Pancreas (tissue), 10 donors: ENCODE measurements around the gene DNAL1. TPM values are rescaled to one million over a fixed set of nuclear protein-coding genes. Genes with fewer than 3 reads are reported as not detected.
A peak's percentile ranks its signal among the peaks of the same experiment; 100 is the strongest.

Experiments used
- ATAC-seq, 4 donors: fragments of 200-7000 bp; cut with Tn5 transposase; one replicate each; pipeline versions ENCODE4 v1.8.0 to v1.9.1; 2020; ENCODE audit warnings: mild to moderate bottlenecking in 4 of 4, moderate library complexity in 4 of 4
- DNase-seq, 6 donors: peaks; one replicate each; pipeline ENCODE4 v3.0.0-alpha.2; 2020
- FAIRE-seq: peaks from 2 replicates; lab custom pipeline; 2012; peaks lifted over from hg19 to GRCh38; lab: Jason Lieb, UNC
- H3K27ac ChIP-seq, 4 donors: fragments of 200-600 bp; sonication (generic); 1 replicate in 3 of 4; 2 replicates in 1 of 4; pipeline versions ENCODE4 v1.5.0 to v1.8.0; 2020
- H3K27me3 ChIP-seq, 4 donors: fragments of 200-600 bp; one replicate each; pipeline ENCODE4 v1.8.0; 2021
- H3K36me3 ChIP-seq, 3 donors: fragments of 200-600 bp; sonication (generic) in 1 of 3; one replicate each; pipeline versions ENCODE4 v1.5.0 to v1.8.0; 2020 to 2021
- H3K4me1 ChIP-seq, 3 donors: fragments of 200-600 bp; one replicate each; pipeline ENCODE4 v1.8.0; 2021
- H3K4me3 ChIP-seq, 4 donors: fragments of 200-600 bp; sonication (generic) in 2 of 4; one replicate each; pipeline versions ENCODE4 v1.5.0 to v1.8.0; 2020 to 2021
- H3K9me3 ChIP-seq, 4 donors: fragments of 200-600 bp; one replicate each; pipeline ENCODE4 v1.8.0; 2021
- WGBS, 2 donors: extraction: QIAGEN DNeasy Blood & Tissue Kit; methylation state at CpG; one replicate each; pipeline ENCODE4 v1.1.7; 2013; 5-methylcytosine and 5-hydroxymethylcytosine counted together
- intact Hi-C, 3 donors: fragments of 100-400 bp; cut with DNase I; formaldehyde crosslinking; loops; one replicate each; pipeline versions ENCODE4 v1.11.1 to v1.14.2; 2022
- polyA plus RNA-seq, 2 donors: library from polyadenylated mRNA; stranded (reverse); fragments of 200-250 nt; gene quantifications; one replicate each; pipeline ENCODE4 v1.2.3, GENCODE V29; 2013
- total RNA-seq, 6 donors: library from RNA; stranded (reverse); fragmentation: NEBNext Ultra II Directional in 4 of 6; extraction: Animal tissue kit (Norgen Biotek cat#: 25700) in 4 of 6; gene quantifications; one replicate each; pipeline versions ENCODE4 v1.2.1 to v1.2.4, GENCODE V29; 2021 to 2023
- TF ChIP-seq, protein P1 (sequence below), 4 donors: fragments of 200-600 bp; sonication (generic) in 3 of 4; IDR thresholded peaks; one replicate each; pipeline versions ENCODE4 v1.5.0 to v1.8.0; 2021; ENCODE audit warnings: antibody characterized with exemption in 4 of 4
- donor health status: healthy with polysubstance abuse.
- donor health status: DM: no; HTN: no; CAD: no; lungs with moderate emphysema.
- donor health status: DM: no; HTN: no; CAD: no.
- donor health status: control.
- donor health status: control.
- donor health status: Bipolar disorder and iron deficiency.
- donor health status: DM: yes; HTN: yes; CAD: no.
- donor health status: DM: no; HTN: no; CAD: no.
- donor health status: DM: no; HTN: no; CAD: no.
- donor health status: DM: yes; HTN: yes; CAD: no.

DNAL1 gene
- total and polyA plus RNA-seq, 8 donors: 3.2 to 9.2 (median 5.2) TPM

DNA sequence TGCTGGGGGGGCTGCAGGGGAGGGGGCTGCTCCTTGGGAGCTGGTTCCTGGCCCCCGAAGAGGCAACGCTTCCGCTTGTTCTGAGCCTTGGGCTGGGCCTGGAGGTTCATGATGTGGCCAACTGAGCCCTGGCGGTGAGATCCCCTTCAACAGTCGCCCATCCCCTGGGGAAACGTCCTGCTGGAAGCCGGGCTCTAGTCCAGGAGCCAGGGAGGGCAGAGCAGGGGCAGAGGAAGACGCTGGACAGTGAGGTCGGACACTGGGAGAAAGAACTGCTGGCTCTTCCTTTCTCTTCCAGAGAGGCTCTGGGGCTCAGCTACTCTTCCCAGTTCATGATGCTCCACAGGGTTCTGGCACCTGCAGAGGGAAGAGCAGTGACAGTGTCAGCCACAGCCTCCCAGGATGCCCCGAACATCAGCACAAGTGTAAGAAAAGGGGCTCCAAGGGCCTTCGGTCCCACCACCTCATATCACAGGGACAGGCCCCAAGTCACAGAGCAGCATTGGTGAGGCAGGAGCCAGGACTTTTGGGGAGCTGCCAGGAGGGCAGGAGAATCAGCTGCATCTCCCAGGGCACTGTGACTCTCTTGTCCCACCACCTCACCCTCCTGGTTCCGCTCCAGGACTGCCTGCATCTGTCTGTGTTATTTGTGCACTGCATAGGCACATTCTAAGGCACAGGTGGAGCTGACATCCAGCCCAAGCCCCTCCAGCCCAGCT, 95.3 kb downstream of the DNAL1 start:
- no peak for FAIRE-seq
- Histone ChIP-seq H3K4me1 (peaks cover 38 to 51% (median 47%) of the 10 kb centered on the region in 3 donors), H3K9me3 (no peaks in the 10 kb centered on the region), H3K4me3 (no peak overlapping the region), H3K27me3 (no peaks in the 10 kb centered on the region), H3K27ac (peak overlapping the region; percentile 23 to 80 (median 68)), H3K36me3 (peaks cover 2 to 27% (median 19%) of the 10 kb centered on the region in 3 donors)
- WGBS, 2 donors: 53 to 56% methylated on average over 12 of the region's 12 CpGs
- intact Hi-C loops: no loop called here
- DNase-seq: no peak
- no peak for ATAC-seq
- TF ChIP-seq, protein P1, sequence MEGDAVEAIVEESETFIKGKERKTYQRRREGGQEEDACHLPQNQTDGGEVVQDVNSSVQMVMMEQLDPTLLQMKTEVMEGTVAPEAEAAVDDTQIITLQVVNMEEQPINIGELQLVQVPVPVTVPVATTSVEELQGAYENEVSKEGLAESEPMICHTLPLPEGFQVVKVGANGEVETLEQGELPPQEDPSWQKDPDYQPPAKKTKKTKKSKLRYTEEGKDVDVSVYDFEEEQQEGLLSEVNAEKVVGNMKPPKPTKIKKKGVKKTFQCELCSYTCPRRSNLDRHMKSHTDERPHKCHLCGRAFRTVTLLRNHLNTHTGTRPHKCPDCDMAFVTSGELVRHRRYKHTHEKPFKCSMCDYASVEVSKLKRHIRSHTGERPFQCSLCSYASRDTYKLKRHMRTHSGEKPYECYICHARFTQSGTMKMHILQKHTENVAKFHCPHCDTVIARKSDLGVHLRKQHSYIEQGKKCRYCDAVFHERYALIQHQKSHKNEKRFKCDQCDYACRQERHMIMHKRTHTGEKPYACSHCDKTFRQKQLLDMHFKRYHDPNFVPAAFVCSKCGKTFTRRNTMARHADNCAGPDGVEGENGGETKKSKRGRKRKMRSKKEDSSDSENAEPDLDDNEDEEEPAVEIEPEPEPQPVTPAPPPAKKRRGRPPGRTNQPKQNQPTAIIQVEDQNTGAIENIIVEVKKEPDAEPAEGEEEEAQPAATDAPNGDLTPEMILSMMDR (IDR thresholded peaks at IDR 0.05): no peak

DNA sequence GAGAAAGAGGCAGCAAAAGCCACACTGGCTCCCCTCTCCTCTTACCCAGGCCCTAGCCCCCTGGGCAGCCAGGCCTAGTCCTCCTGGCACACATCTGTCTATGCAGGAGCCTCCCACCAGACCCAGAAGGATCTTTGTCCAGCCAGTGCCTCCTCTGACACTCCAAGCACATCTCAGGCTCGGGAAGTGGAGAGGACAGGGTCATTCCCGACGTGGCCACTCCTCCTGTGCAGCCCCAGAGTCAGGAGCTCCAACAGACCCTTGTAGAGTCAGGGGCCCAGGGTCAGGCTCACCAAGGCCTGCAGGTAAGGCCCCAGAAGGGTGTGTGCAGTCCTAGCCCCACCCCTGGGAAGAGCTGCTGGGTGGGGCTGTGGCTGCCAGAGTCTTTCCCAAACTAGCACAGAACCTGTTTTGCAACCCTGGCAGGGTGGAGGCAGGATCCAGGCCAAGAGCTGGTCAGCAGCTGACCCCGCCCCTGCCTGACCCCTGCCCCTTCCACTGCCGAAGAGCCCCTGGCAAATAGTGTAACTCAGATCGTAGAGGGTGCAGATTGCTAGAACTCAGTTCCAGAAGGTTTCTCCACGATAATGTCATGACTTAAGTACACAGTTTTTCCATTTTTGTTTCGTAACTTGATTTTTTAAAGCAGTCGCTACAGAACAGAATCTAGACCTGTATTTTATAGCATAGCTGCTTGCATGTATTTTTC, 96.0 kb downstream of the DNAL1 start:
- DNase-seq (peak in 5 of 6 donors; percentile 73 to 84 (median 81)), ATAC-seq (peak; percentile 80 to 89 (median 87)), FAIRE-seq (no peak)
- H3K27me3 ChIP-seq: no peaks in the 10 kb centered on the region
- intact Hi-C loops: no loop called here
- no peak overlapping the region for H3K4me3 ChIP-seq
- WGBS, 2 donors: 10 to 15% methylated on average over 9 of the region's 9 CpGs
- TF ChIP-seq, protein P1 (IDR thresholded peaks at IDR 0.05): no peak
- H3K9me3 ChIP-seq: no peaks in the 10 kb centered on the region
- H3K4me1 ChIP-seq: peaks cover 41 to 58% (median 47%) of the 10 kb centered on the region in 3 donors
- H3K36me3 ChIP-seq: peaks cover 2 to 20% (median 17%) of the 10 kb centered on the region in 3 donors
- H3K27ac ChIP-seq: peak overlapping the region; percentile 23 to 80 (median 68)

DNA sequence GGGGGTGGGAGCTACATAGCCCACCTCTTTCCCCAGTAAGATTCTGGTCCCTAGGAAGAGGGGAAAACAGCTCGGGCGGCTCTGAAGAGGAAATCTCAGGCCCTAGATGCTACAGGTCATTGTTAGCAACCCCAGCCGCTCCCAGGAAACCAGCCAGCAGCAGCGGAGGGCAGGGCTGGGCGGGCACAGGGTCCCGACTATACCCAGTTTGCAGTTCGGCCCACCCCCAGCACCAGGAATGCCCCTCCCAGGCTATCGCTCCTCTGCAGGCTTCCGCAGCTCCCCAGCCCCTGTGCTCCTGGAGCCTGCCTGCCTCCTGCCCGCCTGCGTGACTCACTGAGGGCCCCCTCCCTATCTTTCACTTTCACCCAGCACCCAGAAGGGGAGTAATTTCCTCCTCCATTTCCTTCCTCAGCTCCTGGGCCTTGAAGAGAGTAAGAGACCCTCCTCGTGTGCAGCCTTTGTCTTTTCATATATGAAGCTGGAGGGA, 96.6 kb downstream of the DNAL1 start:
- no peaks in the 10 kb centered on the region for H3K9me3 ChIP-seq
- DNase-seq (peak in 1 of 6 donors; percentile 63), FAIRE-seq (no peak), ATAC-seq (peak; percentile 46 to 78 (median 64))
- intact Hi-C loops: no loop called here
- H3K36me3 ChIP-seq: peaks cover 2 to 17% (median 14%) of the 10 kb centered on the region in 3 donors
- peaks cover 44 to 65% (median 47%) of the 10 kb centered on the region in 3 donors for H3K4me1 ChIP-seq
- WGBS, 2 donors: 43 to 58% methylated on average over 12 of the region's 12 CpGs
- TF ChIP-seq, protein P1 (IDR thresholded peaks at IDR 0.05): no peak
- peak overlapping the region in 1 of 4 donors; percentile 31 for H3K4me3 ChIP-seq
- peak overlapping the region; percentile 23 to 80 (median 68) for H3K27ac ChIP-seq
- H3K27me3 ChIP-seq: no peaks in the 10 kb centered on the region

DNA sequence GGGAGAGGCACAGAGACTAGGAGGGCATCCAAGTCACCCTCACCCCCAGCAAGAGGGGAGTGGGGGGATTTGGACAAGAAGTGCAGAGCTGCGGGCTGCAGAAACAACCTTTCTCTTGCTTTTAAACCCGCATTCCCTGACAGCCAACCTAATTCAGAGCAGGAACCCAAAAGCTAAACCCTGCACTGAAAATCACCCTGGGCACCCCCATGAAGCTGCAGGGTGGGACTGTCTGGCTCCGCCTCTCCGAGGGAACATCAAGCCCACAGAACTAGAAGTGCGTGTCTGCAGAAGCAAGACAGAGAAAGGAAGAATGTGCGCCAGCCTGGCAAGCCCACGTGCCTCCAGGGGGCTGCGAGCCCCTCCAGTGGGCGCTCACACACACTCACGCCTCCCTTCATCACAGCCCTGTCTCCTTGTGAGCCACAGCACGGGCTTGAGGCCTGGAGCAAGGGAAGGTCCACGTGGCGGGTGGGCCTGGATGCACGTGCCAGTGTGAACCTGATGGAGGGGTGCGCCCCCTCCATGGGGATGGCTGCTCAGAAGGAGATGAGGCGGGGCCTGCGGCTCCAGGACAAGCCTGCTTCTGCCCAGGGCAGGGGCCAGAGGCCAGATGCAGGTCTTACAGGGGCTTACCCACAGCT, 97.2 kb downstream of the DNAL1 start:
- H3K36me3 ChIP-seq: peaks cover 2 to 14% (median 12%) of the 10 kb centered on the region in 3 donors
- intact Hi-C loops: no loop called here

More for the DNA sequence above, 97.2 kb downstream of the DNAL1 start:
- Histone ChIP-seq H3K4me3 (peak overlapping the region in 1 of 4 donors; percentile 31), H3K27me3 (no peaks in the 10 kb centered on the region), H3K27ac (peak overlapping the region; percentile 23 to 80 (median 68)), H3K9me3 (no peaks in the 10 kb centered on the region), H3K4me1 (peaks cover 47 to 70% (median 50%) of the 10 kb centered on the region in 3 donors)
- 67 to 72% methylated on average over 16 to 17 of the region's 17 CpGs for WGBS, 2 donors
- FAIRE-seq (no peak), ATAC-seq (no peak), DNase-seq (no peak)
- TF ChIP-seq, protein P1 (IDR thresholded peaks at IDR 0.05): no peak
